ENCODE data around the gene SYT5. TPM values are rescaled to one million over a fixed set of nuclear protein-coding genes. Genes with fewer than 3 reads are reported as not detected.

Gene SYT5
- total RNA-seq, 1 experiment from 2014 or later = 4.5 TPM

- no peak for DNase-seq
- Histone ChIP-seq H3K27ac (ENCODE audit: insufficient read length, low read depth, low read length) (no peak overlapping the region), H3K18ac (ENCODE audit: insufficient read length, low read depth, low read length) (no peak overlapping the region)
Measured at GRCh38 chr19:55173186-55173713, 6.8 kb downstream of the SYT5 start.

More at GRCh38 chr19:55173186-55173713, 6.8 kb downstream of the SYT5 start:
- no peaks in the 10 kb centered on the region for H3K79me2 ChIP-seq (ENCODE audit: insufficient read depth, low read length)
- no peak overlapping the region for H2BK20ac ChIP-seq (ENCODE audit: low read depth, low read length, poor library complexity, severe bottlenecking)
- H2AFZ ChIP-seq (ENCODE audit: low read length) = no peak overlapping the region
- Mint-ChIP-seq H3K4me1 (peaks cover 29 to 45% of the 10 kb centered on the region in 2 experiments), H3K4me3 (peak overlapping the region; percentile 66 to 92), H3K9me3 (peaks cover 0 to 8% of the 10 kb centered on the region in 2 experiments; a peak in 4 of 5 replicates), H3K27ac (peak overlapping the region in 1 of 3 experiments; percentile 74; a peak in 1 of 7 replicates), H3K36me3 (ENCODE audit: insufficient read depth in 1 of 3, low read depth in 3 of 3) (no peaks in the 10 kb centered on the region), H3K27me3 (ENCODE audit: low read depth) (peaks cover 84% of the 10 kb centered on the region)
- H3T11ph ChIP-seq (ENCODE audit: low read length) = no peak overlapping the region
- H4K8ac ChIP-seq (replicated peaks; ENCODE audit: insufficient read length, low read depth, low read length) = no peak overlapping the region
- no peak overlapping the region for H3K4ac ChIP-seq (ENCODE audit: low read depth, low read length)
- H3K9me3 ChIP-seq (ENCODE audit: control insufficient read depth, low read depth, low read length) = no peaks in the 10 kb centered on the region
- no peak overlapping the region for H3K9ac ChIP-seq (ENCODE audit: extremely low read depth, insufficient read length, low read length)
- no peak overlapping the region for H2BK5ac ChIP-seq (ENCODE audit: insufficient read length, low read length)
- no peaks in the 10 kb centered on the region for H3K27me3 ChIP-seq (ENCODE audit: insufficient read depth, low read length)
- H3K23me2 ChIP-seq (ENCODE audit: insufficient read length, low read depth, low read length, poor library complexity, severe bottlenecking) = peaks cover 23% of the 10 kb centered on the region
- no CpG with 5 or more reads among the region's 32 CpGs for WGBS (ENCODE audit: extremely low coverage, insufficient read length, low lambda C conversion rate)
- H3K4me1 ChIP-seq (ENCODE audit: insufficient read depth, low read length) = peaks cover 2% of the 10 kb centered on the region; the same call in 1 of the 2 replicates
- H2BK12ac ChIP-seq (ENCODE audit: insufficient read length, low read depth, low read length) = no peak overlapping the region
- no peaks in the 10 kb centered on the region for H3K79me1 ChIP-seq (ENCODE audit: insufficient read depth, low read depth, low read length, poor library complexity, severe bottlenecking)
- H3K14ac ChIP-seq (ENCODE audit: insufficient read depth, low read length) = no peak overlapping the region
- H2BK15ac ChIP-seq (ENCODE audit: low read depth, low read length) = no peak overlapping the region
- peak overlapping the region; percentile 32 for H3K4me2 ChIP-seq (ENCODE audit: insufficient read depth, insufficient read length, low read length)
- no peak overlapping the region for H2BK120ac ChIP-seq (ENCODE audit: low read depth, low read length, poor library complexity, severe bottlenecking)
- no peak overlapping the region for H4K91ac ChIP-seq (ENCODE audit: insufficient read length, low read depth, low read length)
- no peak overlapping the region for H3K56ac ChIP-seq (ENCODE audit: insufficient read length, low read depth, low read length)
- H2AK5ac ChIP-seq (ENCODE audit: insufficient read length, low read length) = no peak overlapping the region
- H4K5ac ChIP-seq (ENCODE audit: insufficient read length, low read depth, low read length) = no peak overlapping the region
- no peaks in the 10 kb centered on the region for H4K20me1 ChIP-seq (ENCODE audit: control insufficient read depth, insufficient read depth, insufficient read length)
- no peak overlapping the region for H3K23ac ChIP-seq (ENCODE audit: insufficient read length, low read depth, low read length)
- TF ChIP-seq CTCF (conservative IDR thresholded peaks at IDR 0.05) = no peak

Data from H9 (cell line).